ENCODE results near the gene ERMN.
"Not testable (repeated sequence)": the region's sequence is repeated elsewhere in the genome, so short reads cannot be mapped to it uniquely, and the experiment has no call there.

Gene ERMN

DNA sequence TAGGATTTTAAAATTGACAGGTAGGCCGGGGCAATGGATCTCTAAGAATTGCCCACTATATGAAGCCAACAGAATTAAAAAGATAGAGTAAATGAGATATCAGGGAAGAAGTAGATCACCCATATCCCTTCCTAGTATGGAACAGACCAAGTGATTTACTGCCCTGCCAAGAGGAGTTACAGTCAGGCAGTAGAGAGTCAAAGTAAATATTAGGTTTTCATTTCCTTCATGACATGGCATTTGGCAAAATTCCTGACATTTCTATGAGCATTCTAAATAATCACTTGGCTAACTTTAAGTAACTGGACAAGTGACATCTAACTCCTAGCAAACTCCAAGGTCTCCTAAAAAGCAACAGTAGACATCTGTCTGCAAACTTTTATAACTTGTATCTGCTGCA is 34.6 kb downstream of the ERMN start:
- DNase-seq: no peak

DNA sequence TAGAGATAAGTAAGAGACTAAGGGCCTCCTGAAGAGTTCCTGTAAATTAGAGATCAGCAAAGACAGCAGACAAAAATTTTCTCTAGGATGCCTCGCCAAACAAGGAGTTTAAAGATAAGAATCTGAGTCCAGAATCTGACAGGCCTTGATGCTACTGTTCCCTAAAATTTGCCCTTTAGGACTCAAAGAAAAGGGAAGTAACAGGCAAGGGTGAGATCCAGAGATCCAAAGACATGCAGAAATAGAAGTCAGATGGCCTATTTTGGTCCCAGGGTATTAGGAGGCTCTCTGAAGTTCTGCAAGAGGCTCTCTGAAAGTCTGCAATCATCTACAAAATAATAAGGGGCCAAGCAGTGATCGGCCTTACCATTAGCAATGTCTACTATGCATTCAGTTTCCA is 35.1 kb downstream of the ERMN start:
- no peak for DNase-seq

DNA sequence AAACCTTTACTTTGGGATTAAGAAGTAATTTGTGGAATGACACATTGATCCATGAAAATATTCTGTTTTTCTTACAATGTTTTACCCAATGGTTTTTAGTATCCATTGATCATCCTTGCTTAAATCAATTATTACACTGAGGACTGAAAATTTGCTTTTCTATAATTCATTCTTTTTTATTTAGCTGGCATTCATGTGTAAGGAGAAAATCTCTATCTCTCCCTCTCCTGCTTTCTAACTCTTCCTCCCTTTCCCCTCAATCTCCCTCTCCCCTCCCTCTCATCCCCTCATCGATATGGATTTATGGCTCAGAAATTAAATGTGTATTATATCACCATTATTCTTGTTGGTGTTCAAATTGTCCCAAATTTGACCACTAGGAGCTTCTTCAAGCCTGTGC is 38.5 kb downstream of the ERMN start:
- DNase-seq: no peak

DNA sequence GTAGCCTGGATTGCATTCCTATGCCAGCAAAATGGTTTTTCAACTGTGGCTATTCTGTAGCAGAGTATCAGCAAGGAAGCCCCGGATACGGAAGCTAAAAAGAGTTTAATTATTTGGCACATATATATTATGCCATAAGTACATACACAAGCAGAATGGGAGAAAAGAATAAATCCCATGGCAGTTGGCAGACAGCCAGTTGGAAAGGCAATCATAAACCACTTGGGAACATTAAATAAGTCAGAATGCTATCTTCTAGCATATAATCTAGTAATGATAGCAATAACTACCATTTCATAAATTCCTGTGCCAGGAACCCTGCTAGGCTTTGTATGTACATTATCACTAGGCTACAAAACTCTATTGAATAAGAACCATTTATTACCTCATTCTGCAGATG is 42.2 kb downstream of the ERMN start:
- DNase-seq: no peak

DNA sequence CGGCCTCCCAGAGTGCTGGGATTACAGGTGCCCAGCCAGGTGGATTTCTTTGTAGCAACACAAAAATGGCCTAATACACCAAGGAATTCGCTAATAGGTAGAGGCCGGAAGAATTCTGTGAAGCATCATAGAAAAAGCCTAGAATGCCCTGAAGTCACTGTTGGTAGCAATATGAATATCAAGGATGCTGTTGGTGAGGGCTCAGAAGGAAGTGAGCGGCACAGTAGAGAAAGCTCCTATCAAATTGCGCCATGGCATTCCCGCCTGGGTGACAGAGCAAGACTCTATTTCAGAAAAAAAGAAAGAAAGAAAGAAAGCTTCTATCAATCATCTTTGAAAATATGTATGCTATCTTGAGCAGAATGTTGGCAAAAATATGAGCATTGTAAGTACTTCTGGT is 44.3 kb downstream of the ERMN start:
- DNase-seq: no peak

- DNase-seq: not testable (repeated sequence)
These were observed 46.3 kb downstream of the ERMN start for GRCh38 chr2:157279311-157279710.

GRCh38 chr2:157271590-157272203 is 53.9 kb downstream of the ERMN start:
- DNase-seq: no peak

DNA sequence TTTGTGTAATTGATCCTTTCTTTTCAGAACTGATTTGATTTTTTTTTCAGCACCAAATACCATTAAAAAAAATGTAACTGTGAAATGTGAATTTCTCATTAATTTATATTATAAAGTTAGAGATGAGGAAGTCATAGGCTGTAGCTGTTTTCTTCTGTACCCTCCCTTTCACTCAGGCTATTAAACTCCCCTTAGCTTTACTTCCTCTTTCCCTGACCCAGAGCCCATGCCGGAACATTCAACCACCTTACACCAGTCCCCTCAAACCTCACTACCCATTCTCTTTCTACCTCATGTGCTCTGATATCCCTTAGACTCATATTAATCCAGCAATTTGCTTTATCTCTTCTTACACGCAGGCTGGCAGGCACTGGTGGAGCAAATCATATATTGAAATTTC is 55.7 kb downstream of the ERMN start:
- no peak for DNase-seq

GRCh38 chr2:157269060-157269459 is 56.6 kb downstream of the ERMN start:
- no peak for DNase-seq

Data from stimulated activated CD4-positive, alpha-beta T cell treated with anti-CD3 and anti-CD28 coated beads, Interleukin-4, amount 100 ng/mL, for 24 hours (primary cell).